SK-N-SH (cell line): Measurements from ENCODE around the gene RRN3.
"Not testable (repeated sequence)": the region's sequence is repeated elsewhere in the genome, so short reads cannot be mapped to it uniquely, and the experiment has no call there.

Experiments used
- CHD2 ChIP-seq: fragments of 150-350 bp; IDR thresholded peaks from 2 replicates; pipeline ENCODE4 v1.6.1; 2018; ENCODE audit warnings: low read length; ENCODE audit not compliant: partially characterized antibody
- CTCF ChIP-seq: fragments of 200-600 bp; sonication (generic); IDR thresholded peaks from 2 replicates; pipeline ENCODE4 v1.6.1; 2017; ENCODE audit warnings: antibody characterized with exemption, mild to moderate bottlenecking, moderate library complexity
- EP300 ChIP-seq, 2 experiments: IDR thresholded peaks; 2 replicates each; pipeline versions ENCODE4 v1.4.0 to v1.6.1; 2012; ENCODE audit warnings: borderline replicate concordance in 1 of 2, low read depth in 1 of 2, low read length in 1 of 2
- EZH2phosphoT487 ChIP-seq: fragments of 200-600 bp; sonication (generic); IDR thresholded peaks from 2 replicates; pipeline ENCODE4 v1.6.1; 2017; ENCODE audit warnings: low read depth, mixed run types, mild to moderate bottlenecking, antibody characterized with exemption, moderate library complexity, borderline replicate concordance
- FOXJ3 ChIP-seq: sonication (generic); formaldehyde crosslinking; IDR thresholded peaks from 2 replicates; pipeline ENCODE4 v1.5.1; 2020; ENCODE audit warnings: mild to moderate bottlenecking, missing genetic modification reagents
- FOXM1 ChIP-seq: IDR thresholded peaks from 2 replicates; pipeline ENCODE4 v1.4.0; 2012; ENCODE audit warnings: low read depth, mild to moderate bottlenecking
- GABPA ChIP-seq: IDR thresholded peaks from 2 replicates; pipeline ENCODE4 v1.4.0; 2012; ENCODE audit warnings: low read depth, mild to moderate bottlenecking
- GATA2 ChIP-seq: sonication (generic); formaldehyde crosslinking; IDR thresholded peaks from 2 replicates; pipeline ENCODE4 v1.5.0; 2020; ENCODE audit warnings: mild to moderate bottlenecking, missing genetic modification reagents
- NRF1 ChIP-seq: IDR thresholded peaks from 2 replicates; pipeline ENCODE4 v1.6.1; 2012; ENCODE audit warnings: low read depth, mild to moderate bottlenecking, low read length
- POLR2AphosphoS5 ChIP-seq: IDR thresholded peaks from 2 replicates; pipeline ENCODE4 v1.6.1; 2012; ENCODE audit warnings: low read depth, low read length
- RAD21 ChIP-seq: IDR thresholded peaks from 2 replicates; pipeline ENCODE4 v1.6.1; 2012; ENCODE audit warnings: mild to moderate bottlenecking, low read length
- YY1 ChIP-seq: IDR thresholded peaks from 2 replicates; pipeline ENCODE4 v1.4.0; 2012; ENCODE audit warnings: low read depth, mild to moderate bottlenecking

DNA sequence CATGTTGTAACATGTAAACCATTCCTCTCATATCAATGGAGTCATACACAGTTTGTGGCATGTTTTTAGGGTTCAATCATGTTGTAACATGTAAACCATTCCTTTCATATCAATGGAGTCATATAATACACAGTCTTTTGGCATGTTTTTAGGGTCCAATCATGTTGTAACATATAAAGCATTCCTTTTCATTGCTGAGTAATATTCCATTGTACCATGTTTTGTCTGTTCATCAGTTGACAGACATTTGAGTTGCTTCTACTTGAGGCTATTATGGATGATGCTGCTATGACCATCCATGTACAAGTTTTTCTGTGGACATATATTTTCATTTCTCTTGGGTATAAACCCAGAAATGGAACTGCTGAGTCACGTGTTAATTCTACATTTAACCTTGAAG, 13.2 kb downstream of the RRN3 start:
- TF ChIP-seq POLR2AphosphoS5; YY1; CTCF; GATA2 (CRISPR knock-in tag); NRF1; EZH2phosphoT487; EP300 (IDR thresholded peaks at IDR 0.05; ENCODE audit: borderline replicate concordance in 1 of 2, low read depth in 1 of 2, low read length in 1 of 2); FOXJ3; RAD21; FOXM1; CHD2; GABPA: not testable (repeated sequence)
